ENCODE results near the gene DVL2. TPM values are rescaled to one million over a fixed set of nuclear protein-coding genes. Genes with fewer than 3 reads are reported as not detected.

DVL2 gene
- total RNA-seq, 1 experiment from 2014 or later: 133 TPM

DNA sequence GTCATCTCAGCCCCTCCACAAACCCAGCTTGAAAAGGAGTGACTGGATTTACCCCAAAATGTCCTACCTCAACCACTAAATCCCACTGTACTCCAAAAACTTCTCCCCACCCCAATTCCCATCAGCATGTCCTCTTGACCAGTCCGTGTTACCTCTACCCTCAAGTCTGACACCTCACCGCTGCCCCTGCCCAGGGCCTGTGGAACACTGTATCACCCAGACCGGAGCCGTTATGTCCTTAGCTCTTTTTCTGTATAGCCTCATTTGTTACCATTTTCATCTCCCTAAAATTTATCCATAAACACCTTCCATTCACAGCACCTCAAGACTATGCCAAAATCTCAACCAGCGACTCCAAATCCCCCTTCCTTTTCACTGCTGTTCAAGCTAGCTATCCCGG, 2.5 kb upstream of the DVL2 start:
- CTCF ChIA-PET: interaction anchor here (1.0 kb wide), 1 partner anchor 16 kb away, joined by 3 read pairs; no protein-coding TSS in a partner anchor
- no TSS peak for BruUV-seq (replicated peaks)
- POLR2A ChIA-PET (ENCODE audit: low non-redundant PET): interaction anchor here (0.5 kb wide), 1 partner anchor 332 kb away, joined by 4 read pairs; no protein-coding TSS in a partner anchor

DNA sequence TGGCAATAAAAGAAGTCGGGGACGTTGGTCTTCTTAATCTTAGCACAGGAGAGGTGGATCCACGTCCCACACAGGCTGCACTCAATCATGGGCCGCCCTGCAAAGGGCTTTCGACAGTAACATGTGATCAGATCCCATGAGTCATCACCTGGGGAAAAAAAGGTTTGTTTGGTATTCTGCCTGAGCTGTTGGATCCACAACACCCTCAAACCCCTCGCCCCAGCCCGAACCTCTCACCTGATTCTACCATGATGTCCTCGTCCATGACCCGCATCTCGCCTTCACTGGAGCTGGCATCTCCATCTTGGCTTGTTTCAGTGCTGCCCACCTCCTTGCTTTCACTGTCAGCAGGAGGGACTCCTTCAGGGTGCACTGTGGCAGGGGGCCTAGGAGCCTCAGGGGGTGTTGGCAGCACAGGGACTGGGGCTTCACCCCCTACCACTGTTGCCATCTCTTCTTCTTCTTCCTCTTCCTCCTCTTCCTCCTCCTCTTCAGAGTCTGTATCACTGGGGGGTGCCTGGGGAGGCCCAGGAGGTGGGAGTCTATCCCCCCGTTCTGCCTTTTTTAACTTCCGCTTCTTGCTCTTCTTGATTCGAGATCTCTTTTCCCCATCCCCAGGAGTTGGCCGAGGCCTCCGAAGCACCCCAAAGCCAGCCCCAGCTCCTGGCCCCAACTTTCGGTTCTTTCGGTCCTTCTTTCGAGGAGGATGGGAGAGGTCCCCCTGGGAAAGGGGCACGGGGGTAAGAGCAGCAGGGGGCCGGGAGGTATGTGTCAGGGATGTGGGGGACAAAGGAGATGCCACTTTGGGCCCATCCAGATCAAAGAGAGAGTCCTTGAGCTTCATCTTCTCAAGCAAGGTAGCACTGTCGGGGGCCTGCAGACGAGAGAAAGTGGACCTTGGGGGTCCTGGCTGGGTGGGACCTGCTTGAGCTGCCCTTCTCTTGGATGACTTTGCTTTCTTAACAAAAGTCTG, 1.7 kb upstream of the DVL2 start:
- no peak for DNase-seq (ENCODE audit: low spot score)
- POLR2A ChIA-PET (ENCODE audit: low non-redundant PET): no interaction called here
- no TSS peak for BruUV-seq (replicated peaks)

More for the DNA sequence above, 2.5 kb upstream of the DVL2 start:
- Histone ChIP-seq H3K27ac (ENCODE audit: low read depth, low read length, poor library complexity, severe bottlenecking) (peak overlapping the region; percentile 95), H3K4me3 (ENCODE audit: low read depth, low read length, poor library complexity, severe bottlenecking) (peak overlapping the region; percentile 96), H3K27me3 (replicated peaks; ENCODE audit: insufficient read depth, low read depth, low read length, poor library complexity) (no peaks in the 10 kb centered on the region), H3K9me3 (ENCODE audit: low read depth, low read length, poor library complexity, severe bottlenecking) (no peaks in the 10 kb centered on the region), H3K4me1 (ENCODE audit: insufficient read depth, low read length, poor library complexity, severe bottlenecking) (peaks cover 44% of the 10 kb centered on the region), H3K36me3 (ENCODE audit: insufficient read depth, low read length, poor library complexity, severe bottlenecking) (peaks cover 39% of the 10 kb centered on the region)
- intact Hi-C loops (cut with micrococcal nuclease; ENCODE audit: unreplicated experiment): no loop called here
- no peak for TF ChIP-seq EZH2 (IDR thresholded peaks at IDR 0.05; ENCODE audit: borderline replicate concordance, low read depth, low read length, poor library complexity, severe bottlenecking)
- TF ChIP-seq, protein P1, sequence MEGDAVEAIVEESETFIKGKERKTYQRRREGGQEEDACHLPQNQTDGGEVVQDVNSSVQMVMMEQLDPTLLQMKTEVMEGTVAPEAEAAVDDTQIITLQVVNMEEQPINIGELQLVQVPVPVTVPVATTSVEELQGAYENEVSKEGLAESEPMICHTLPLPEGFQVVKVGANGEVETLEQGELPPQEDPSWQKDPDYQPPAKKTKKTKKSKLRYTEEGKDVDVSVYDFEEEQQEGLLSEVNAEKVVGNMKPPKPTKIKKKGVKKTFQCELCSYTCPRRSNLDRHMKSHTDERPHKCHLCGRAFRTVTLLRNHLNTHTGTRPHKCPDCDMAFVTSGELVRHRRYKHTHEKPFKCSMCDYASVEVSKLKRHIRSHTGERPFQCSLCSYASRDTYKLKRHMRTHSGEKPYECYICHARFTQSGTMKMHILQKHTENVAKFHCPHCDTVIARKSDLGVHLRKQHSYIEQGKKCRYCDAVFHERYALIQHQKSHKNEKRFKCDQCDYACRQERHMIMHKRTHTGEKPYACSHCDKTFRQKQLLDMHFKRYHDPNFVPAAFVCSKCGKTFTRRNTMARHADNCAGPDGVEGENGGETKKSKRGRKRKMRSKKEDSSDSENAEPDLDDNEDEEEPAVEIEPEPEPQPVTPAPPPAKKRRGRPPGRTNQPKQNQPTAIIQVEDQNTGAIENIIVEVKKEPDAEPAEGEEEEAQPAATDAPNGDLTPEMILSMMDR (conservative IDR thresholded peaks at IDR 0.05; ENCODE audit: low read depth, low read length): no peak
- no peak for DNase-seq (ENCODE audit: low spot score)

DNA sequence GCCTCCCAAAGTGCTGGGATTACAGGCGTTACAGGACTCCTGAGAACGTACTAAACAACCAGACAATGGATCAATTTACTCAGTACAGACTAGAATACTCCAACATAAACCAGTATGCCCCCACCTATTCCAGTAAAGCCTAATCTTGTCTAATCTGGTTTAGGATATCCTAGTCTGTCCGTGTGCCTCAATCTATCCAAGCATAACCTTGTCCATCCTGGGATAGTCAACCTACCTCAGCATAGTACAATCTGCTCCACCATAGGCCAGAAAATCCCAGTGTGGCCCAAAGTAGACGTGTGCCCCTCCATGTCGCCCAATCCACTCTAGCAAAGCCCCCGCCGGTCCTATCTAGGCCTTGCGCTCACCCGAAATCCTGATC, 625 bp downstream of the DVL2 start:
- peak; percentile 65 for DNase-seq (ENCODE audit: low spot score)
- Histone ChIP-seq H3K27ac (ENCODE audit: low read depth, low read length, poor library complexity, severe bottlenecking) (peak overlapping the region; percentile 83), H3K27me3 (replicated peaks; ENCODE audit: insufficient read depth, low read depth, low read length, poor library complexity) (no peaks in the 10 kb centered on the region), H3K4me1 (ENCODE audit: insufficient read depth, low read length, poor library complexity, severe bottlenecking) (peaks cover 26% of the 10 kb centered on the region), H3K36me3 (ENCODE audit: insufficient read depth, low read length, poor library complexity, severe bottlenecking) (peaks cover 51% of the 10 kb centered on the region), H3K9me3 (ENCODE audit: low read depth, low read length, poor library complexity, severe bottlenecking) (no peaks in the 10 kb centered on the region), H3K4me3 (ENCODE audit: low read depth, low read length, poor library complexity, severe bottlenecking) (peak overlapping the region; percentile 78)
- TF ChIP-seq, protein P1 (conservative IDR thresholded peaks at IDR 0.05; ENCODE audit: low read depth, low read length): no peak
- TF ChIP-seq EZH2 (IDR thresholded peaks at IDR 0.05; ENCODE audit: borderline replicate concordance, low read depth, low read length, poor library complexity, severe bottlenecking): no peak
- intact Hi-C loops (cut with micrococcal nuclease; ENCODE audit: unreplicated experiment): no loop called here
- ChIA-PET CTCF (interaction anchor here (1.1 kb wide), 1 partner anchor 63 kb away, joined by 3 read pairs; no protein-coding TSS in a partner anchor), POLR2A (ENCODE audit: low non-redundant PET) (interaction anchor here (0.6 to 1.0 kb wide), 3 partner anchors 11 to 19 kb away, joined by 3 to 5 read pairs (median 3); partner anchors contain the start of gene DLG4)
- no TSS peak for BruUV-seq (replicated peaks)

More for the DNA sequence above, 1.7 kb upstream of the DVL2 start:
- H3K4me3 ChIP-seq (ENCODE audit: low read depth, low read length, poor library complexity, severe bottlenecking): no peak overlapping the region
- peaks cover 38% of the 10 kb centered on the region for H3K4me1 ChIP-seq (ENCODE audit: insufficient read depth, low read length, poor library complexity, severe bottlenecking)
- CTCF ChIA-PET: interaction anchor here (1.0 kb wide), 1 partner anchor 15 kb away, joined by 3 read pairs; no protein-coding TSS in a partner anchor
- intact Hi-C loops (cut with micrococcal nuclease; ENCODE audit: unreplicated experiment): no loop called here
- no peaks in the 10 kb centered on the region for H3K9me3 ChIP-seq (ENCODE audit: low read depth, low read length, poor library complexity, severe bottlenecking)
- no peaks in the 10 kb centered on the region for H3K27me3 ChIP-seq (replicated peaks; ENCODE audit: insufficient read depth, low read depth, low read length, poor library complexity)
- H3K27ac ChIP-seq (ENCODE audit: low read depth, low read length, poor library complexity, severe bottlenecking): no peak overlapping the region
- peaks cover 36% of the 10 kb centered on the region for H3K36me3 ChIP-seq (ENCODE audit: insufficient read depth, low read length, poor library complexity, severe bottlenecking)
- no peak for TF ChIP-seq EZH2 (IDR thresholded peaks at IDR 0.05; ENCODE audit: borderline replicate concordance, low read depth, low read length, poor library complexity, severe bottlenecking)
- TF ChIP-seq, protein P1 (conservative IDR thresholded peaks at IDR 0.05; ENCODE audit: low read depth, low read length): no peak
